ENCODE data around the gene GAB3.

DNA sequence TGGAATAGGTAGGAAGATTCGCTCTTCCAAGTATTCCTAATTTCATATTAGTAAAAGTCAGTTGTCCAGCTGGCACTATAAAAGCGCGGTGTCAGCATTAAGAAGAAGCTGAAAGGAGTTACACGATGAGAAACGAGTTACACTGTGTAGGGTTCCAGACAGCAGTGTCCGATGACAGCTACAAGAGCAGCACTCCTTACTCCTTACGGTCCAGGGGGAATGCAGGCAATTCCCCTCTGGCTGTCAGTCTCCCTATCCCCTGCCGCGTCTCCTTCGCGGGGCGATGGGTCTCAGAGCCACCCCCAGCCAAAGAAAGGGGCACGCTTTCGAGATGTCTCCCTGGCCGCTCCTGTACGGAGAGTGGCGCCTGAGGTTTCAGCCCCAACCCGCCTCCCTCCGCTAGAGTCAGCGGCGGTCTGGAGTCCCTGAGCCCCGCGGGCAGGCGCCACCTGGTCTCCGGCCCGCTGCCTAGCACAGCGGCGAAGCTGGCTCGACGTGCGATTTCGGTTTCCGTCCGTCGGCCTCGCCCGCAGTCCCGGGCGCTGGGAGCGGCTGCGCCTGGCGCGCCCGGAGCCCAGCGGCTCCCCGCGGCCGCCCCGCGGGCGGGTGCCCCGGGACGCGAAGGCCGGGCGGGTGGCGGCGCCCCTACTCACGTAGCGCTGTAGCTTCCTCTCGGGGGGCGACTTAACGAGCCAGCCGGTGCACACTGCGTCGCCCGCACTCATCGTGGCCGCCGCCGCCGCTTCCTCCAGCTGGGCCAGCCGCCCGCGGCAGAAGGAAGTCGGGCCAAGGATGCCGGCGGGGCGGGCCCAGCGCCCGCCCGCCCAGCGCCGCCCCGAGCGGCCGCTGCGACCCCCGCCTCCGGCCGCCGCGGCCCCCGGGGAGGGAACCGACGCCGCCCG, at the start of gene GAB3:
- TF ChIP-seq POLR2A (IDR thresholded peaks at IDR 0.05): peak in 1 of 2 donors; percentile 14
- TF ChIP-seq, protein P1, sequence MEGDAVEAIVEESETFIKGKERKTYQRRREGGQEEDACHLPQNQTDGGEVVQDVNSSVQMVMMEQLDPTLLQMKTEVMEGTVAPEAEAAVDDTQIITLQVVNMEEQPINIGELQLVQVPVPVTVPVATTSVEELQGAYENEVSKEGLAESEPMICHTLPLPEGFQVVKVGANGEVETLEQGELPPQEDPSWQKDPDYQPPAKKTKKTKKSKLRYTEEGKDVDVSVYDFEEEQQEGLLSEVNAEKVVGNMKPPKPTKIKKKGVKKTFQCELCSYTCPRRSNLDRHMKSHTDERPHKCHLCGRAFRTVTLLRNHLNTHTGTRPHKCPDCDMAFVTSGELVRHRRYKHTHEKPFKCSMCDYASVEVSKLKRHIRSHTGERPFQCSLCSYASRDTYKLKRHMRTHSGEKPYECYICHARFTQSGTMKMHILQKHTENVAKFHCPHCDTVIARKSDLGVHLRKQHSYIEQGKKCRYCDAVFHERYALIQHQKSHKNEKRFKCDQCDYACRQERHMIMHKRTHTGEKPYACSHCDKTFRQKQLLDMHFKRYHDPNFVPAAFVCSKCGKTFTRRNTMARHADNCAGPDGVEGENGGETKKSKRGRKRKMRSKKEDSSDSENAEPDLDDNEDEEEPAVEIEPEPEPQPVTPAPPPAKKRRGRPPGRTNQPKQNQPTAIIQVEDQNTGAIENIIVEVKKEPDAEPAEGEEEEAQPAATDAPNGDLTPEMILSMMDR (IDR thresholded peaks at IDR 0.05): no peak

All from gastroesophageal sphincter (tissue), 3 donors.